HCT116 (cell line): ENCODE results near the gene STRA8. TPM values are rescaled to one million over a fixed set of nuclear protein-coding genes. Genes with fewer than 3 reads are reported as not detected.

Experiments
- ATAC-seq: fragments of 200-7000 bp; cut with Tn5 transposase; 2 replicates; pipeline ENCODE4 v1.9.1; 2020; ENCODE audit warnings: mild to moderate bottlenecking, moderate library complexity
- BruUV-seq: library from RNA; stranded (reverse); fragments of 400-500 nt; replicated peaks from 2 replicates; lab custom pipeline; 2021; lab: Mats Ljungman, UMichigan
- CTCF ChIA-PET: fragments of 300-600 bp; sonication (Branson Sonifier 250); formaldehyde crosslinking; loops from one replicate; lab custom pipeline; 2021; ENCODE audit warnings: antibody characterized with exemption; lab: Charles Lee
- POLR2A ChIA-PET: fragments of 300-600, 350-600 bp; sonication (Branson Sonifier 250); formaldehyde crosslinking; loops from one replicate; lab custom pipeline; 2021; ENCODE audit warnings: antibody characterized with exemption; lab: Charles Lee
- RAD21 ChIA-PET, 2 experiments: fragments of 300-600 bp; sonication (Branson Sonifier 250); formaldehyde crosslinking; loops; one replicate each; lab custom pipeline; 2023; ENCODE audit warnings: low total read pairs in 2 of 2; ENCODE audit not compliant: uncharacterized antibody in 2 of 2, unreplicated experiment in 2 of 2, low non-redundant PET in 1 of 2; lab: Charles Lee
- DNase-seq: peaks from one replicate; pipeline ENCODE4 v3.0.0-alpha.2; 2010; ENCODE audit warnings: low read depth, low spot score
- H2AFZ ChIP-seq: fragments of 200-600 bp; shearing (Covaris generic), sonication (generic); 2 replicates; pipeline ENCODE4 v1.6.1; 2017; ENCODE audit warnings: low read depth, mixed run types, mixed read lengths, antibody characterized with exemption, low read length; ENCODE audit not compliant: poor library complexity, severe bottlenecking
- H3K27ac ChIP-seq: 2 replicates; pipeline ENCODE4 v1.5.1; 2012; ENCODE audit warnings: low read depth, low read length
- H3K27me3 ChIP-seq: fragments of 200-600 bp; sonication (generic); 2 replicates; pipeline ENCODE4 v1.6.1; 2016; ENCODE audit warnings: mixed run types, low read length, mixed read lengths; ENCODE audit not compliant: insufficient read depth
- H3K36me3 ChIP-seq, 2 experiments: fragments of 200-500 bp in 1 of 2; fragments of 200-600 bp in 1 of 2; sonication (Bioruptor generic) in 1 of 2; sonication (generic) in 1 of 2; 2 replicates each; pipeline versions ENCODE4 v1.5.1 to v1.6.1; 2014 to 2016; ENCODE audit warnings: low read length in 2 of 2, inconsistent platforms in 1 of 2, mixed read lengths in 1 of 2, mixed run types in 1 of 2; ENCODE audit not compliant: insufficient read depth in 2 of 2, control insufficient read depth in 1 of 2
- H3K4me1 ChIP-seq, 2 experiments: fragments of 200-600 bp in 1 of 2; sonication (generic) in 1 of 2; 2 replicates each; pipeline versions ENCODE4 v1.5.1 to v1.6.1; 2012 to 2017; ENCODE audit warnings: low read length in 2 of 2, inconsistent platforms in 1 of 2, mild to moderate bottlenecking in 1 of 2, mixed read lengths in 1 of 2, mixed run types in 1 of 2, moderate library complexity in 1 of 2; ENCODE audit not compliant: insufficient read depth in 2 of 2, control insufficient read depth in 1 of 2
- H3K4me2 ChIP-seq: fragments of 200-600 bp; sonication (generic); 2 replicates; pipeline ENCODE4 v1.6.1; 2017; ENCODE audit warnings: mixed run types, low read length, mixed read lengths
- H3K4me3 ChIP-seq, 2 experiments: fragments of 200-600 bp in 1 of 2; sonication (generic) in 1 of 2; replicated peaks in 1 of 2; 2 replicates each; pipeline ENCODE4 v1.5.1; 2011 to 2016; ENCODE audit warnings: low read length in 2 of 2, control low read depth in 1 of 2, low read depth in 1 of 2, mild to moderate bottlenecking in 1 of 2, mixed read lengths in 1 of 2, mixed run types in 1 of 2
- H3K79me2 ChIP-seq: fragments of 200-600 bp; sonication (generic); 2 replicates; pipeline ENCODE4 v1.6.1; 2017; ENCODE audit warnings: mild to moderate bottlenecking, mixed run types, low read length, moderate library complexity, mixed read lengths; ENCODE audit not compliant: insufficient read depth
- H3K9ac ChIP-seq: fragments of 200-600 bp; sonication (generic); 2 replicates; pipeline ENCODE4 v1.6.1; 2016; ENCODE audit warnings: low read length, mixed read lengths
- H3K9me2 ChIP-seq: fragments of 200-600 bp; sonication (generic), shearing (Covaris generic); 2 replicates; pipeline ENCODE4 v1.6.1; 2017; ENCODE audit warnings: mixed run types, mild to moderate bottlenecking, moderate library complexity; ENCODE audit not compliant: insufficient read depth
- H3K9me3 ChIP-seq, 2 experiments: fragments of 200-500 bp in 1 of 2; fragments of 200-600 bp in 1 of 2; sonication (Bioruptor generic) in 1 of 2; sonication (generic) in 1 of 2; 2 replicates each; pipeline ENCODE4 v1.6.1; 2014 to 2017; ENCODE audit warnings: low read length in 2 of 2, mixed read lengths in 2 of 2, inconsistent platforms in 1 of 2, low read depth in 1 of 2, mild to moderate bottlenecking in 1 of 2, mixed run types in 1 of 2, moderate library complexity in 1 of 2; ENCODE audit not compliant: control insufficient read depth in 1 of 2, insufficient read depth in 1 of 2
- H4K20me1 ChIP-seq: fragments of 200-600 bp; sonication (generic), shearing (Covaris generic); 2 replicates; pipeline ENCODE4 v1.6.1; 2017; ENCODE audit warnings: mixed run types, mild to moderate bottlenecking, moderate library complexity; ENCODE audit not compliant: insufficient read depth
- CBX3 ChIP-seq: IDR thresholded peaks from 2 replicates; pipeline ENCODE4 v1.6.1; 2012; ENCODE audit warnings: low read depth
- CEBPB ChIP-seq: IDR thresholded peaks from 2 replicates; pipeline ENCODE4 v1.6.1; 2012; ENCODE audit warnings: low read depth
- EGR1 ChIP-seq: IDR thresholded peaks from 2 replicates; pipeline ENCODE4 v1.6.1; 2012; ENCODE audit warnings: low read depth
- ELF1 ChIP-seq: IDR thresholded peaks from 2 replicates; pipeline ENCODE4 v1.6.1; 2012; ENCODE audit warnings: low read depth, borderline replicate concordance
- EZH2phosphoT487 ChIP-seq: fragments of 200-600 bp; IDR thresholded peaks from 2 replicates; pipeline ENCODE4 v1.6.1; 2018; ENCODE audit warnings: antibody characterized with exemption, borderline replicate concordance
- FOSL1 ChIP-seq: IDR thresholded peaks from 2 replicates; pipeline ENCODE4 v1.6.1; 2012; ENCODE audit warnings: low read depth
- POLR2AphosphoS5 ChIP-seq: IDR thresholded peaks from 2 replicates; pipeline ENCODE4 v1.6.1; 2011; ENCODE audit warnings: mild to moderate bottlenecking, low read depth, low read length, moderate library complexity
- RAD21 ChIP-seq: IDR thresholded peaks from 2 replicates; pipeline ENCODE4 v1.6.1; 2012; ENCODE audit warnings: low read depth, mild to moderate bottlenecking
- SP1 ChIP-seq: IDR thresholded peaks from 2 replicates; pipeline ENCODE4 v1.6.1; 2012; ENCODE audit warnings: low read depth
- SRF ChIP-seq: IDR thresholded peaks from 2 replicates; pipeline ENCODE4 v1.6.1; 2012; ENCODE audit warnings: low read depth
- TCF7L2 ChIP-seq: IDR thresholded peaks from 2 replicates; pipeline ENCODE4 v1.7.0; 2011; ENCODE audit warnings: borderline replicate concordance, inconsistent platforms; ENCODE audit not compliant: insufficient read depth, insufficient read length; ENCODE audit errors: extremely low read depth
- intact Hi-C: fragments of 100-400 bp; cut with micrococcal nuclease; formaldehyde crosslinking; loops from 2 replicates; pipeline ENCODE4 v1.10.0; 2022
- total RNA-seq: library from RNA; stranded (reverse); gene quantifications from one replicate; pipeline ENCODE4 v1.2.1, GENCODE V29; 2021; ENCODE audit not compliant: unreplicated experiment
- TF ChIP-seq, protein P1 (sequence below): IDR thresholded peaks from 2 replicates; pipeline ENCODE4 v1.6.1; 2012; ENCODE audit warnings: low read depth

The STRA8 gene
- total RNA-seq, 1 experiment from 2014 or later = not detected

DNA sequence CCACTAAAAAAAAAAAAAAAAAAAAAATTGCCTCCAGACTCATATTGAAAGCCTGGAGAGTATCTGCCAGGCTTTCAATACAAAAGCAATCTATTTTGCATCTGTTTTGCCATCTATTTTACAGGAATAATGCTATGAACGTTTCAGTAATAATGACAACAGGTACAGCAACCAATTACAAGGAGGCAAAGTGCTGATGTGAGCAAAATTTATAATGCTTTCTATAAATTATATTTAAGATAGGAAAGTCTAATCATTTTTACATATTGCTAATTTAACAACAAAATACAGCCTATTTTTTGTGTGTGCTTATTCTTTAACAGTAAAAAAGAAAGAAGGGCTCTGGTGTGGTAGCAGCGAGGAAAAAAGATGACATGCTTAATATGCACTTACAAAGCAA, 32.3 kb upstream of the STRA8 start:
- no peak for TF ChIP-seq EGR1
- no peak for TF ChIP-seq ELF1
- no peak for TF ChIP-seq CBX3
- no peak for TF ChIP-seq EZH2phosphoT487
- TF ChIP-seq SP1 = no peak
- no peak for TF ChIP-seq FOSL1
- no peak for TF ChIP-seq TCF7L2
- no peak for TF ChIP-seq SRF
- TF ChIP-seq, protein P1, sequence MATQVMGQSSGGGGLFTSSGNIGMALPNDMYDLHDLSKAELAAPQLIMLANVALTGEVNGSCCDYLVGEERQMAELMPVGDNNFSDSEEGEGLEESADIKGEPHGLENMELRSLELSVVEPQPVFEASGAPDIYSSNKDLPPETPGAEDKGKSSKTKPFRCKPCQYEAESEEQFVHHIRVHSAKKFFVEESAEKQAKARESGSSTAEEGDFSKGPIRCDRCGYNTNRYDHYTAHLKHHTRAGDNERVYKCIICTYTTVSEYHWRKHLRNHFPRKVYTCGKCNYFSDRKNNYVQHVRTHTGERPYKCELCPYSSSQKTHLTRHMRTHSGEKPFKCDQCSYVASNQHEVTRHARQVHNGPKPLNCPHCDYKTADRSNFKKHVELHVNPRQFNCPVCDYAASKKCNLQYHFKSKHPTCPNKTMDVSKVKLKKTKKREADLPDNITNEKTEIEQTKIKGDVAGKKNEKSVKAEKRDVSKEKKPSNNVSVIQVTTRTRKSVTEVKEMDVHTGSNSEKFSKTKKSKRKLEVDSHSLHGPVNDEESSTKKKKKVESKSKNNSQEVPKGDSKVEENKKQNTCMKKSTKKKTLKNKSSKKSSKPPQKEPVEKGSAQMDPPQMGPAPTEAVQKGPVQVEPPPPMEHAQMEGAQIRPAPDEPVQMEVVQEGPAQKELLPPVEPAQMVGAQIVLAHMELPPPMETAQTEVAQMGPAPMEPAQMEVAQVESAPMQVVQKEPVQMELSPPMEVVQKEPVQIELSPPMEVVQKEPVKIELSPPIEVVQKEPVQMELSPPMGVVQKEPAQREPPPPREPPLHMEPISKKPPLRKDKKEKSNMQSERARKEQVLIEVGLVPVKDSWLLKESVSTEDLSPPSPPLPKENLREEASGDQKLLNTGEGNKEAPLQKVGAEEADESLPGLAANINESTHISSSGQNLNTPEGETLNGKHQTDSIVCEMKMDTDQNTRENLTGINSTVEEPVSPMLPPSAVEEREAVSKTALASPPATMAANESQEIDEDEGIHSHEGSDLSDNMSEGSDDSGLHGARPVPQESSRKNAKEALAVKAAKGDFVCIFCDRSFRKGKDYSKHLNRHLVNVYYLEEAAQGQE = no peak
- no peak for TF ChIP-seq POLR2AphosphoS5
- TF ChIP-seq RAD21 = no peak
- no peak for TF ChIP-seq CEBPB
- H4K20me1 ChIP-seq = no peaks in the 10 kb centered on the region
- no TSS peak for BruUV-seq
- ChIA-PET CTCF (no interaction called here), RAD21 (no interaction called here), POLR2A (no interaction called here)
- H2AFZ ChIP-seq = no peak overlapping the region
- H3K79me2 ChIP-seq = no peaks in the 10 kb centered on the region
- no peaks in the 10 kb centered on the region for H3K27me3 ChIP-seq
- no peaks in the 10 kb centered on the region for H3K9me2 ChIP-seq
- H3K4me3 ChIP-seq = no peak overlapping the region
- H3K36me3 ChIP-seq = peaks cover 2 to 3% of the 10 kb centered on the region in 2 experiments; a peak in 3 of 4 replicates
- H3K9ac ChIP-seq = no peak overlapping the region
- intact Hi-C loops = no loop called here
- DNase-seq = no peak
- no peaks in the 10 kb centered on the region for H3K9me3 ChIP-seq
- H3K4me1 ChIP-seq = no peaks in the 10 kb centered on the region
- no peak for ATAC-seq
- no peak overlapping the region for H3K4me2 ChIP-seq
- H3K27ac ChIP-seq = no peak overlapping the region
